Vagina (tissue), 2 donors: Measurements from ENCODE around the gene SBK1. TPM values are rescaled to one million over a fixed set of nuclear protein-coding genes. Genes with fewer than 3 reads are reported as not detected.

Experiments used
- DNase-seq, 2 donors: peaks; one replicate each; pipeline ENCODE4 v3.0.0-alpha.2; 2017; ENCODE audit errors: extremely low spot score in 2 of 2
- H3K27ac ChIP-seq: fragments of 200-600 bp; sonication (generic); one replicate; pipeline ENCODE4 v1.5.1; 2019
- H3K27me3 ChIP-seq: fragments of 200-600 bp; sonication (generic); one replicate; pipeline ENCODE4 v1.5.1; 2019
- H3K36me3 ChIP-seq, 2 donors: fragments of 200-600 bp; sonication (generic); one replicate each; pipeline ENCODE4 v1.5.1; 2017 to 2019
- H3K4me1 ChIP-seq: fragments of 200-600 bp; sonication (generic); one replicate; pipeline ENCODE4 v1.5.1; 2019
- H3K4me3 ChIP-seq, 2 donors: fragments of 200-600 bp; sonication (generic); 1 replicate in 1 of 2; 2 replicates in 1 of 2; pipeline ENCODE4 v1.5.1; 2016 to 2019
- H3K9me3 ChIP-seq: fragments of 200-600 bp; sonication (generic); one replicate; pipeline ENCODE4 v1.5.1; 2019
- POLR2A ChIP-seq, 2 donors: fragments of 450-650 bp; IDR thresholded peaks; one replicate each; pipeline ENCODE4 v1.6.1; 2017; ENCODE audit warnings: antibody characterized with exemption in 2 of 2, mild to moderate bottlenecking in 2 of 2, moderate library complexity in 2 of 2
- POLR2AphosphoS5 ChIP-seq, 2 donors: sonication (generic); formaldehyde crosslinking; IDR thresholded peaks; one replicate each; pipeline ENCODE4 v1.9.0; 2017; ENCODE audit warnings: antibody characterized with exemption in 2 of 2, mild to moderate bottlenecking in 2 of 2, low read depth in 1 of 2; ENCODE audit not compliant: insufficient read depth in 1 of 2
- intact Hi-C: fragments of 100-400 bp; cut with DNase I; formaldehyde crosslinking; loops from one replicate; pipeline ENCODE4 v1.15.1; 2023
- total RNA-seq: library from RNA; depleted of rRNA; stranded (reverse); fragments of >200 nt; gene quantifications from one replicate; pipeline ENCODE4 v1.2.3, GENCODE V29; 2016
- TF ChIP-seq, protein P1 (sequence below), 3 experiments: fragments of 450-650 bp in 2 of 3; fragments of 200-600 bp in 1 of 3; sonication (generic) in 1 of 3; IDR thresholded peaks; one replicate each; pipeline ENCODE4 v1.5.1; 2017 to 2019; ENCODE audit warnings: antibody characterized with exemption in 3 of 3, mild to moderate bottlenecking in 2 of 3, moderate library complexity in 2 of 3

The SBK1 gene
- total RNA-seq, 1 donor from 2014 or later: 0.25 TPM

DNA sequence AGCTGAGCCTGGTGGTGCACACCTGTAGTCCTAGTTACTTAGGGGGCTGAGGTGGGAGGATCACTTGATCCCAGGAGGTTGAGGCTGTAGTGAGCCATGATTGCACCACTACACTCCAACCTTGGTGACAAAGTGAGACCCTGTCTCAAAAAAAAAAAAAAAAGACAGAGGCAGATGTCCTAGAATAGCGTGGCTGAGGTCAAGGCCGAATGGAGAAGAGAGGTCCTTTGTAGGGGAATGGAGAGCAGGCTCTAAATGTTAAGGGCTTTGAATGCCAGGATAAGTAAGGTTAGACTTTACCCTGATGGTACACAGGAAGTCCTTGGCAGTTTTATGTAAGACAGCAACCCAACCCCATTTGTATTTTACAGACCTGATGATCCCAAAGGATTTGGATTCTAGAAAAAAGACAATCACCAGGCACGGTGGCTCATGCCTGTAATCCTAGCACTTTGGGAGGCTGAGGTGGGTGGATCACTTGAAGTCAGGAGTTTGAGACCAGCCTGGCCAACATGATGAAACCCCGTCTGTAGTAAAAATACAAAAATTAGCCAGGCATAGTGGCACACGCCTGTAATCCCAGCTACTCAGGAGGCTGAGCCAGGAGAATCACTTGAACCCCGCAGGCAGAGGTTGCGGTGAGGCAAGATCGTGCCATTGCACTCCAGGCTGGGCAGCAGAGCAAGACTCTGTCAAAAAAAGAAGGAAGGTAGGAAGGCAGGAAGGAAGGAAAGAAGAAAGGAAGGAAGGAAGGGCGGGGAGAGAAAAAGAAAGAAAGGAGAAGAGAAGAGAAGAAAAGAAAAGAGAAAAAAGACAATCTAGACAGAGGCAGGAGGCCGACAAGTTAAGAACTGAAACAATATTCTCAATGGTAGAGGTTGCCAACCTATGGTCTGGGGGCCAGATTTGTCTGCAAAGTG lies 2.1 kb upstream of the SBK1 start:
- H3K36me3 ChIP-seq: no peaks in the 10 kb centered on the region
- H3K4me1 ChIP-seq: peaks cover 18% of the 10 kb centered on the region
- TF ChIP-seq, protein P1, sequence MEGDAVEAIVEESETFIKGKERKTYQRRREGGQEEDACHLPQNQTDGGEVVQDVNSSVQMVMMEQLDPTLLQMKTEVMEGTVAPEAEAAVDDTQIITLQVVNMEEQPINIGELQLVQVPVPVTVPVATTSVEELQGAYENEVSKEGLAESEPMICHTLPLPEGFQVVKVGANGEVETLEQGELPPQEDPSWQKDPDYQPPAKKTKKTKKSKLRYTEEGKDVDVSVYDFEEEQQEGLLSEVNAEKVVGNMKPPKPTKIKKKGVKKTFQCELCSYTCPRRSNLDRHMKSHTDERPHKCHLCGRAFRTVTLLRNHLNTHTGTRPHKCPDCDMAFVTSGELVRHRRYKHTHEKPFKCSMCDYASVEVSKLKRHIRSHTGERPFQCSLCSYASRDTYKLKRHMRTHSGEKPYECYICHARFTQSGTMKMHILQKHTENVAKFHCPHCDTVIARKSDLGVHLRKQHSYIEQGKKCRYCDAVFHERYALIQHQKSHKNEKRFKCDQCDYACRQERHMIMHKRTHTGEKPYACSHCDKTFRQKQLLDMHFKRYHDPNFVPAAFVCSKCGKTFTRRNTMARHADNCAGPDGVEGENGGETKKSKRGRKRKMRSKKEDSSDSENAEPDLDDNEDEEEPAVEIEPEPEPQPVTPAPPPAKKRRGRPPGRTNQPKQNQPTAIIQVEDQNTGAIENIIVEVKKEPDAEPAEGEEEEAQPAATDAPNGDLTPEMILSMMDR (IDR thresholded peaks at IDR 0.05): no peak
- TF ChIP-seq POLR2AphosphoS5 (IDR thresholded peaks at IDR 0.05; ENCODE audit: insufficient read depth in 1 of 2, low read depth in 1 of 2): no peak
- H3K9me3 ChIP-seq: no peaks in the 10 kb centered on the region
- H3K4me3 ChIP-seq: no peak overlapping the region
- intact Hi-C loops: no loop called here
- no peak for DNase-seq
- H3K27me3 ChIP-seq: no peaks in the 10 kb centered on the region
- H3K27ac ChIP-seq: no peak overlapping the region

DNA sequence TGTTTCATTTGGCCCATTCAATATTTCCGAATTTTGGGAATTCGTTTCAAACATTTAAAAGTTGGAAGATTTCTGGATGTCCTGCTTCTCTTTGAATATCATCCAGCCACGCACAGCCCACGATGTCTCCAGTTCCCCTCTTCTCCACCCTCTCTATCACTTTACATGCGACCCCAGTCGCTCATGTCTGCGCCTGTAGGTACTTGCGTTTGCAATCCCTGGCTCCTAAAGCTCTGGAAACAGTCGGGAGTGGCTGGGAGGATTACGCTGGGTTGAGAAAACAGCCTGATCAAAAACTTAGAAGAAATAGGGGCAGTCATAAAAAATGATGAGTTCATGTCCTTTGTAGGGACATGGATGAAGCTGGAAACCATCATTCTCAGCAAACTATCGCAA lies 1.5 kb upstream of the SBK1 start:
- Histone ChIP-seq H3K27me3 (no peaks in the 10 kb centered on the region), H3K9me3 (no peaks in the 10 kb centered on the region), H3K36me3 (no peaks in the 10 kb centered on the region), H3K27ac (no peak overlapping the region), H3K4me1 (peaks cover 18% of the 10 kb centered on the region), H3K4me3 (no peak overlapping the region)
- no peak for DNase-seq
- intact Hi-C loops: no loop called here
- TF ChIP-seq, protein P1 (IDR thresholded peaks at IDR 0.05): no peak
- no peak for TF ChIP-seq POLR2A (IDR thresholded peaks at IDR 0.05)
- TF ChIP-seq POLR2AphosphoS5 (IDR thresholded peaks at IDR 0.05; ENCODE audit: insufficient read depth in 1 of 2, low read depth in 1 of 2): no peak

DNA sequence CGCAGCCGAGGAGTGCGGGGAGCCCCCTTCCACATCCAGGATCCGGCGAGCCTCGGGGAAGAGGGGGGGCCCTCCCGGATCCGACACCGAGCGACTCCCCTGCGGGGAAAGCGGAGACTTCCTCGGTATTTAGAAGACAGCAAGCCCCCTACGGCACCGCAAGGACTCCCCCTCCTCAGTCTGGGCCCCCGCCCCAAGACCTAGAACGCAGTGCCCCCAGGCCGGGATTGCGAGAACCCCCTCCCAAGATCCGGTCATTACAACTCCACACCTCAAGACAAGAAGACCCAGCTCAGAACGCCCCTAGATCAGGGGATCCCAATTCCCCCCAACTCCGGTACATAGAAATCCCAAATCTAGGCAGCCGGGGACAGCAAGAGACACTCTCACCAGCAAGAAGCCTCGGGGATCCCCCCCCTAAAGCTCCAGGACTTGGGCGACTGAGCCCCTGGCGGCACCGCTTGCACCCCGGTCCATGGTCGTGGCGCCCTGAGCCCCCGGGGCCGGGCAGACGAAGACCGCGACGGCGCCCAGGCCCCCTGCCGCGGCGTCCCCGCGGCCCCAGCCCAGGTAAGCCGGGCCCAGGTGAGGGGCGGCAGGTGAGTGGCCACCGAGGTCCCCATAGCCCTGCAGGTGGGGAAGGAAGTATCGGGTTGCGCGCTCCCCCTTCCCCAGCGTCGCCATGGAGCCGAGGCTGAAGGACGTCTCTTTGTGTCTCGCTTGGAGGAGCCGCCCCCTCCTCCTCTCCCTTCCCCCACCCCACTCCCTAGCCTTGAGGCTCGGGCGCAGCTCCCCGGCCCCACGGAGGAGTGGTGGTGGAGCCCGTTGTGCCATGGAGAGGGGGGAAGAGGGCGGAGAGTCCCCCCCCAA lies 641 bp downstream of the SBK1 start:
- Histone ChIP-seq H3K36me3 (no peaks in the 10 kb centered on the region), H3K27ac (no peak overlapping the region), H3K9me3 (no peaks in the 10 kb centered on the region), H3K27me3 (no peaks in the 10 kb centered on the region), H3K4me3 (peak overlapping the region; percentile 47 to 56), H3K4me1 (peaks cover 18% of the 10 kb centered on the region)
- TF ChIP-seq POLR2A (IDR thresholded peaks at IDR 0.05) (no peak), POLR2AphosphoS5 (IDR thresholded peaks at IDR 0.05; ENCODE audit: insufficient read depth in 1 of 2, low read depth in 1 of 2) (no peak)
- TF ChIP-seq, protein P1 (IDR thresholded peaks at IDR 0.05): no peak
- intact Hi-C loops: no loop called here
- DNase-seq: no peak

DNA sequence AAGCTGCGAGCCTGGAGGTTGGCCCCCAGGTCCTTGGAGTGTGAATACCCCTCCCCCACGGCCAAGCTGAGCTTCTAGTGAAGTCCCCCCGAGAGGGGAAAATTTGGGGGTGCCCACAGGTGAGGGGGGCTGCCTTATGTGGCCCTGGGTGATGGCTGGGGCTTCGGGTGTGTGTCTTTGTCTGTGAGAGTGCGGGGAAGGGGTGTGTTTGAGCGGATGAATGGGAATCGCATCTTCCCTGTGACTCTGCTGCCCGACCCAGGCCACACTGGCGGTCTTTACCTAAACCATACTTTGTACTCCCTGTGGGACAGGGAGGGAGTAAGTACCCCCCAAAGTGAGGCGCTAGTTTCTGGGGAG lies 1.3 kb downstream of the SBK1 start:
- TF ChIP-seq, protein P1 (IDR thresholded peaks at IDR 0.05): no peak
- TF ChIP-seq POLR2A (IDR thresholded peaks at IDR 0.05) (no peak), POLR2AphosphoS5 (IDR thresholded peaks at IDR 0.05; ENCODE audit: insufficient read depth in 1 of 2, low read depth in 1 of 2) (no peak)
- DNase-seq: no peak
- intact Hi-C loops: no loop called here
- H3K9me3 ChIP-seq: no peaks in the 10 kb centered on the region
- peaks cover 18% of the 10 kb centered on the region for H3K4me1 ChIP-seq
- H3K4me3 ChIP-seq: peak overlapping the region; percentile 47 to 56
- no peaks in the 10 kb centered on the region for H3K27me3 ChIP-seq
- H3K27ac ChIP-seq: no peak overlapping the region
- H3K36me3 ChIP-seq: no peaks in the 10 kb centered on the region
